ENCODE results near the gene CFC1B.
"Not testable (repeated sequence)": the region's sequence is repeated elsewhere in the genome, so short reads cannot be mapped to it uniquely, and the experiment has no call there.

DNA sequence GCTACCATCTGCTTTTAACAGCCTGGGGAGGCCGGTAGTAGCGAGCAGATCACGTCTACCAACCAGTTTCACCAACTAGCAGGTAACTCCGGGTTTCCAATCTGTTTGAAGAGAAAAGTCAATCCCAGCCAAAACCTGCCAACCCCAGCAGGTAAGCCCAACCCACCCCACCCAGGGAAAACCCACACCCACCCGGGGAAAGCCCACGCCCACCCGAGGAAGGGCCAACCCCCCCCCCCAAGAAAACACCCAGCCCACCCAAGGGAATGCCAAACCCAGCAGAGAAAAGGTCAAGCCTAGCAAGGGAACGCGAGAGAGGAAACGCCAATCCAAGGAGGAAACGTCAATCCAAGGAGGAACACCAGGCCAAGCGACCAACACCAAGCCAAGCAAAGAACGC is 11.8 kb upstream of the CFC1B start, which contains the start of gene POTEI:
- TF ChIP-seq TAF1 (IDR thresholded peaks at IDR 0.05; ENCODE audit: borderline replicate concordance, low read depth, low read length); POLR2AphosphoS5 (IDR thresholded peaks at IDR 0.05; ENCODE audit: low read depth, low read length): not testable (repeated sequence)
